HG03103 (cell line): ENCODE results near the gene IQSEC1.

Experiments used
- ATAC-seq: cut with Tn5 transposase; IDR thresholded peaks from one replicate; pipeline ENCODE4 v1.9.1; 2021; ENCODE audit warnings: low read depth; ENCODE audit not compliant: unreplicated experiment

The IQSEC1 gene

DNA sequence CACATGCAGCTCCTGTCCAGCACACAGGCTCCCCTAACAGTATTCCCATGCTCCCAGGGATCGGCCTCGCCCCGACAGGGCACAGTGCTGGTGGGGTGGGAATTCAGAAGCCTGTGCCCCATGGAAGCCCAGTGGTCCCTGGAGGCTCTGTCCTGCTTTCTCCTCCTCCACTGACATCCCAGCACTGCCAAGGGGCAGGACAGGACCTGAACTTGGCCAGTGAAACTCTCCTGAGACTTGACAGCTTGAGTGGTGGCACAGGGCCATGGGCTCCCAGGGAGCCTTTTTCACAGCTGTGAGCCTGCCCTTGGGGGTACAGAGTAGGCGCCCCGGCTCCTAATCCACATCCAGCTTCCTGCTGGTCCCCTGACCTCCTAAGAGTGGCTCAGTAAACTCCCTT lies 38.4 kb downstream of the IQSEC1 start:
- ATAC-seq = no peak

DNA sequence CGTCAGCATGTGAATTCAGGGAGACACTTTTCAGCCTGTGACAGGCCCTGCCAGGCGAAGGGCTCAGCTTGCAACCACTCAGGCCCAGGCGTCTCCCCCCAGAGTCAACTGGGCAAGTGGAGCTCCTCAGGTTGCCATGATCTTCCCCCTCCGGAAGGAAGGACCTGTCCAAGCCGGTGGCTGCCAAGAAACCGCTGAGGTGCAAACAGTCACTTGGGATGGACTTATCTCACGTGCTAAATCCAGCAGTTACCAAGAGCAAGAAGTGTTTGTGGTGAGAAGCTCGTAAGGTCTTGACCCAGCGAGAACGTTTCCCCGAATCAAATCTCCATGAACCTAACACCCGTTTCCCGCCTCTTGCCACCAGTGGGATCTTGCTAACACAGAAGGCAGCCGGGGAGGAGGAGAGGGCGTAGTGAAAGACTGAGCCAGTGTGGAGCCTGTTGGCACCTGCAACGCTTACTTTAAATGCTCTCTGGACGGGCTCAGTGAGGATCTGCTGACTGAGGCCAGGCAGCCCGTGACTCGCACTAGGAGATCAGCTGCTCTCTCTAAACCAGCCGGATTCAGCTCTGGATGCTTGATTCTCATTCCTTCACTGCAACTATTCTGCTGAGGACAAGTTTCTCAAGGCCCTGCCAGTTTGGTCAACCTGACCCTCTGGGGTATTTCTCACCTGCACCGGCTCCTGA lies 39.0 kb downstream of the IQSEC1 start:
- no peak for ATAC-seq

DNA sequence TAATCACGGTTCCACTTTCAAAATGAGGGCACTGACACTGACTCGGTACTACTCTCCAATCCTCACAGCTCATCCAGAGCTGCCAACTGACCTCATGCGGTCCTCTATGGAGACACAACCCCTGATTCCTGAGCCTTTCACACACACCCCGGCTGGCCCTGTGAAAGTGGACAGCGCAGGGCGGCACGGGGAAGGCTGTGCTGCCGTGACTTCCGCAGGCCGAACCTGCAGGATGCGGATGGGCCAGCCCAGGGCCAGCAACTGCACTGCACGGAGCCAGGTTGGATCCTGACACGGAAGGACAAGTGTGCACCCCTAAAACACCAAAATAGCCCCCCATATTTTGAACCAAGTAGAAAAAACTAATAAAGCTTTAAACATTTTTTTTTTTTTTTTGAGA lies 41.0 kb downstream of the IQSEC1 start:
- no peak for ATAC-seq

DNA sequence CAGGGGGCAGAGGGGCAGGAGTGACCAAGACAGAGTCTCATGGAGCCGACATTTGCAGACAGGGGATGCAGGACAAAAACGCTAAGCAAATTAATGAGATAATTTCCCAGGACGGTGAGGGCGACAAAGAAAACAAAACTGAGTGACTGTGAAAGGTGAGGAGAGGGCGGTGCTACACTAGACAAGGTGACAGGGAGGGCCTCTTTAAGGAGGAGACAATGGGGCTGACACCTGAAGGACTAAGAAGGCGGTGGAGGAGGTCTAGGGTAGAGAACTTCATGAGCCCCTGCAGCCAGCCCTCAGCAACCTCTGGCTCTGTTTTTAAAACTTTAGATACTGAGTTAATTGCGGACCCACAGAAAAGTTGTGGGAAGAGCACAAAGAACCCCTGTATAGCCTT lies 41.6 kb downstream of the IQSEC1 start:
- ATAC-seq = no peak

DNA sequence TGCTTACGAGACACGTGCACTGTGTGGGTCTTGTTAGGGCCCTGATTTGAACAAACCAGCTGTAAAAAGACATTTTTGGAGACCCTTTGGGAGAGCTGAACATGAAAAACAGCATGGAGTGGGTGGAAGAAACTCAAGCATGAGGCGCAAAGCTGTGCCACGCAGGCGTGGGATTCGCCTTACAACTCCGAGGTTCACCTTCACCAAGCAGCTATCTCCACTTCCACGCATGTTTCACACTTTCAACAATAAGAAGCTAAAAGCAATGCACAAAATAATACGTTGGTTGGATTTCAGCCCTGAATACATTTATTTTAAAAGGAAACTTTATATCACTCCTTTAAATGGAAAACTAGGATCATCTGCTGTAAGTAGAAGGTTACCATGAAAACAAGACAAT lies 42.5 kb downstream of the IQSEC1 start:
- ATAC-seq = no peak

DNA sequence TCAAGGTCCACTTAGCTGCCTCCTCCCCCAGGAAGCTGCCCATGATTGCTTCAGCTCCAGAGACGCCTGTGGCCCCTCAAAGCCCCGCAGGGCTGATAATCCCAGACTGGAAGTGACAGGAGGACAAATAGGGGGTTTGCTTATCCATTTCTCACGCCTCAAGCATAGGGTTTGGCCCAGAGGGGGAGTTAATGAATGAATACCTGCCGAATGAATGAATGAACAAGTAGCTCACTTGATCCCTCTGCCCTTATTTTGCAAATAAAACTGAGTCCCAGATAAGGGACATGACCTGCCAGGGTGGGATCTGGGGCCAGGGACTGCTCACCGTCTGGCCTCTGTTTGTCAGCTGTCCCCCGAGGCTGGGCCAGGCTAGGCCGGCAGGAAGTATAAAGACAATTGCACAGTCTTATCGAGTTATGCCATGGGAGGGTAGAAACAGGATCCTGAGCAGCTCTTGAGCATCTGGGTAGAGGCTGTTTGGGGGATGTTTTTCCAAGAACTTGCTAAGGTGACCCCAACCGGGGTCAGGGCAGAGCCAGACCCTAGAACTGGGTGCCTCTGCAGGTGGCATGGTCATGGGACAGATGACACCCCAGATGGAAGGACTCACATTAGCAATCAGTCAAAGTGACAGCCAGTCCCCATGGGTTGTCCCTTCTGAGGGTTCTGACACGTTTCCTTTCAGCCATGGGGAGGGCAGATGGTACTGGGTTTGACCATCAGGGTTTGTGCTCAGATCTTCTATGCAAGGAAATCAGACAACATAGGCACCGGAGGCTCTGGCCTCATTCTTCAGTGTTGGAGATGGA lies 45.0 kb downstream of the IQSEC1 start:
- no peak for ATAC-seq

DNA sequence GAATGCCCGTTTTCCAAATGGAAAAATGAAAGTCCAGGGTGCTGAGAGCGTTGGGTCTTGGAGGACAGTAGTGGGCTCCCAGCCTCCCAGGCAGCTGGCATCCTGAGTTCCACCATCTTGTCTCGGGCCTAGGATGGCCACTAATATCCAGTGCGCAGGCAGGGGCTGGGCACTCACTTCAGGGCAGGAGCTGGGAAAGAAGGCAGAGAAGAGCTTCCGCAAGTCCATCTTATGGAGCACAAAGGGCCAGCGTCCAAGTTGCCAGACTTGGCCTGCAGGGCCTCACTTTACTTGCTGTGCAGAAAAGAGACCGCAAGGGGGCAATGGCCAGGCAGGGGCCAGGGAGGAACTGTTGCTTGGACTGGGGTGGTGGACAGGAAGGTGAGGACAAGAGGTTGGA lies 46.1 kb downstream of the IQSEC1 start:
- ATAC-seq = no peak

DNA sequence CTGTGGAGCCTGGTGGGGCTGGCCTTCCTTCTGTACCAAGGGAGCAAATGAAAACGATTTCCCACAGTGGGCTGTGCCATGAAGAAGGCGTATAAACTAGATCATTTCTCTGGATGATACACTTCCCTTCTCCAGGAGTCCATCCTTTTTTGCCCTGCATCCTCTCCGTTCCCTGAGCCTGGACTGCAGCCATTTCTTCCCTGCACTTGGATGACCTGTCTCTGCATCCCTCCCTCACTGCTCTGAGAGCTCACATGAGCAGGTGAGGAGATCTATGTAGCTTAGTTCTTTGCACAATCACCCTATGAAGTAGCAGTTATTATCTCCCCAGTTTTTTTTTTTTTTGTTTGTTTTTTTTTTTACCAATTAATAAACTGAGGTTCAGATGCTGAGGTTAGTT lies 46.7 kb downstream of the IQSEC1 start:
- no peak for ATAC-seq

DNA sequence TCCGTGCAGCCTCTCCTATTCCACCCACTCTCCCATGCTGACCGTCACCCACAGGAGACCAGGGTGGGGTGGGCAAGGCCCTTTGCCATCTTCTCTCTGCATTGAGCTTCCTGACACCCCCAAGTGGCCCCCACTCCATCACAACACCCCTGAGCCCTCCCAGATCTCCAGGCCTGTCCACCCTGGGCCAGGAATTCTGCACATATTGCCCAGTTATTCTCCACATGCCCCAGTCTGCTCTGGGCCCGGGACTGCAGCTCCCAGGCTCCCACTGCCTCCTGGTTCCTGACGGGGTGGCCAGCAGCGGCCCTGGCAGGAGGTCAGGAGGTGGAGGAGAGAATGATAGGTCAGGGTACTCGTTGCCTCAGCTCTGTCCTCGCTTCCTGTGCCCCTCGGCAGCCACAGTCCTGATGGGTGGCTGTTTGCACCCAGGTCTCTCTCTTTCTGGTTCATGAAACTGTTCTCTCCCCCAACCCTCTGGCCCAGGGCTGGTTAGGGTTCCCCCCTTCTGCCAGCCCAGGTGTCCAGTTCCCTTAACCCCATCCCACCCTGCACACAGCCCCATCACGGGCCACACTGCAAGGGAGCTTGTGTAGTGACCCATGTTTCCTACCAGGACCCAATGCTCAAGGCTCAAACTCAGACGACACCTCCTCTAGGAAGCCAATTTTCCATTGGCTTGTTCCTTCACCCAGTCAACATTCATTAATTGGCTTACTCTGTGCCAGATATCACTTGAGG lies 47.3 kb downstream of the IQSEC1 start:
- ATAC-seq = no peak

DNA sequence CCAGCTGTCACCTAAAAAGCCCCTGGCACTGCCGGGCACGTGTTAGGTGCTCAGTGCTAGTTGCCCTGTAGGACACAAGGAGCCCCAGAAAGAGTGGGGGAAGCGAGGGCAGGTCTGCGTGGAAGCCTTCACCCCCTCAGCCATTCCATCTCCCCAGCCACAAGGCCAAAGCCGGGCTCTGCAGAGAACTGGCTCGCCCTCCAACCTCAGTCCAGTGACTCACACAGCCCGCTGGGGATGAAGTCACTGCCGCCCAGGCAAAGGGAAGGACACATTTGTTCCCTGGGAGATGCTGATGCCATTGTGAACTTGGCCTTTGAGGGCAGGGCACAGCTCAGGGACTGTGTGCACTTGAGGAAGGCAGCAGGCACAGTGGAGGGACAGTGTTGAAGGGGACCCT lies 48.1 kb downstream of the IQSEC1 start:
- ATAC-seq = no peak

DNA sequence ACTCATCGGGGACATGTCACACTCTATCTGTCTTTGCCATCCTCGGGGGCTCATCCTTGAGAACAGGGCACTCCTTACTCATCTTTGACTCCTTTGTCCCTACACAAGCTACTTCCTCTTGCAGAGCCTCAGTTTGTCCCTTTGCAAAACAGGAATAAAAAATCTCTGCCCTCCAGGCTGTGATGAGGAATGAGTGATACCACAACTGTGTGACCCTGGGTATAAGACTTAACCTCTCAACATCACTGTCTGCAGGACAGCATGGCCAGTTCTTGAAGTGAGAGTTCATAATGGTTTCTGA lies 48.5 kb downstream of the IQSEC1 start:
- no peak for ATAC-seq

DNA sequence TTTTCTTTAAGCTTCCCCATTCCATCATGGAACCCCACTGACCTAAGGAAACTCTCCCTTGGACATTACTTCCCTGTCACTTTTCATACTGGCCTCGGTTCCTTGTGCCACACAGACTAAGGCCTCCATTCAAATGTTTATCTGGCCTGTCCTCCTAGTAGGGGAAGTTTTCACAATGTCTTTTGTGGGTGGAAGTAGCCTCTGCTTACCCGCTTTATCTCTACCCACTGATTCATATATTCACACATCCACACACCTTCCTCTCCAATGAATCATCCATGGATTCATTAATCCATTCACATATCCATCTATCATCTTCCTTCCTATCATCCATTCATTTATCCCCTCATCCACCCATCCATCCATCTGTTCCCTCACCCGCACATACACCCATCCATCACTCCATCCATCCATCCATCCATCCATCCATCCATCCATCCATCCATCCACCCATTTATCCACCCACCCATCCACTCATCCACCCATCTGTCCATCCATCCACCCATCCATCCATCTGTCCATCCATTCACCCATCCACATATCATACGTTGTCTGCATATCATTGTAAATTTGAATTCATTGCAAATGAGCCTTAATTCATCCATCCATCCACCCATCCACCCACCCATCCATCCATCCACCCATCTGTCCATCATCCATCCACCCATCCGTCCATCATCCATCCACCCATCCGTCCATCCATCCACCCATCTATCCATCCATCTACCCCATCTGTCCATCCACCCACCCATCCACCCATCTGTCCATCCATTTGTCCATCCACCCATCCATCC lies 49.1 kb downstream of the IQSEC1 start:
- ATAC-seq = no peak

DNA sequence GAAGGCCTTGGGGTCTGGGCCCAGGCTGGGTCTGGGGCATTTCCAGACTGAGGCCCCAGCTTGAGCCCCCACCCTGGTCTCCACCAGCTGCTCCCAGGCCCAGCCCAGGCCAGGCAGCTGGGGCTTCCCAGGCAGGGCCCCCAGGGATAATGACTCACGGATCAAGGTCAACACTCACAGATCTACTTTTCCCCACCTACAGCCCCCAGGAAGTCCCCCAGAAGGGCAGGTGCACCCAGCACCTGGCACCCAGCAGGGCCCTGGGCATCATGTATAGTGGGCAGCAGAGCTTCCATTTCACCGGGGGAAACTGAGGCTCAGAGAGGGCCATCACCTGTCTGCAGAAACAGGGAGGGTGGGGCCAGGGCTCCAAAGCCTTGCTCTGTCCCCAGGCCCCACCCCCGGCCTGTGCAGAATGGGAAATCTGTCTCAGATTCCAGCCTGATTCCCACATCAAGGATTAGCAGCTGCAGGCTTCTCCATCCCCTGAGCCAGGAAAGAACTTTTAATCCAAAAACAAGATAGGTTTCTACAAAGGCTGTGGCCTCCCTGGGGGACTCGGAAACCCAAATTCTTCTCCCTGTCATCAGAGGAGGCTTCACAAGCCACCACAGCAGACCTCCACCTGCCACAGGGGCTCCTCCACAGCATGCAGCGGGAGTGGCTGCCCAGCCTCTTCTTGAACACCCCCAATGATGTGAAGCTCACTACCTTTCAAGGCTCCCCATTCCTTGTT lies 49.8 kb downstream of the IQSEC1 start:
- ATAC-seq = no peak

DNA sequence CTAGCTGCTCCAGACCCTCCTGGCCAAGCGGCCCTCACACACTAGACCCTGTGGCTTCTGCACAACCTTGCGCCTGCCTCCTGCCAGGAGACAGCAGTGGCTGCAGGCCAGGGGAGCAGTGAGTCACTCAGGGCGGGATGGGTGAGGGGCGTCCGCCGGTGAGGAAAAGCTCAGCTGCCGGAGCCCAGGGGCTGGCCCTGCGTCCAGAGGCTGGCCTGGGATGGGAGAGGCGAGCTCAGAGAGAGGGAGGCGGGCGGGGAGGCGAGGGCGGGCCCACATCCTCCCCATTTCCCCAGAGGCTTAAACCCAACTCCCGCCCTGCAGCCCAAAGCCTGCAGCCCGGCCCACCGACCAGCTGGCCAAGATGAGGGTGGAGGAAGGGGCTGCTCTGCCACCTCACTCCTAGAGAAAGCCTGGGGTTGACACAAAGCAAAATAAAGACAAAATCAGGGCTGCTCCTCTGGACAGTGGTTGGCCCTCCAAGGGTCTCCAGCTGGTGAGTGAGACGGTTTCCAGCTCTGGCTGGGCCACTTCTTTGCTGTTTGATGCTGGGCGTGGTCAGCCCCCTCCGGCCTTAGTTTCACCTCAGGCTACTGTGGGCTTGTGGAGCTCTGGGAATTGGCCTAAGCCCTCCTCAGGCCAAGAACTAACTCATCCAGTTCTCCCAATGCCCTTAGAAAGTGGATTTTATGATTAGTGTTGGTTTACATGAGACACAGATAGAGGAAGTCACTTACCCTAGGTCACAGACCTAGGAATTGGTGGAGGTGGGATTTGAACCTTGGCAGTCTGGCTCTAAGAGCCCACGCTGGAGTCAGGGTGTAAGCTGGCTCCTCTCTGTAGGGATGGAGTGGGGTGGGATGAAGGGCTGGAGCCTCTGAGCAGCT lies 50.6 kb downstream of the IQSEC1 start:
- peak; percentile 47 for ATAC-seq

DNA sequence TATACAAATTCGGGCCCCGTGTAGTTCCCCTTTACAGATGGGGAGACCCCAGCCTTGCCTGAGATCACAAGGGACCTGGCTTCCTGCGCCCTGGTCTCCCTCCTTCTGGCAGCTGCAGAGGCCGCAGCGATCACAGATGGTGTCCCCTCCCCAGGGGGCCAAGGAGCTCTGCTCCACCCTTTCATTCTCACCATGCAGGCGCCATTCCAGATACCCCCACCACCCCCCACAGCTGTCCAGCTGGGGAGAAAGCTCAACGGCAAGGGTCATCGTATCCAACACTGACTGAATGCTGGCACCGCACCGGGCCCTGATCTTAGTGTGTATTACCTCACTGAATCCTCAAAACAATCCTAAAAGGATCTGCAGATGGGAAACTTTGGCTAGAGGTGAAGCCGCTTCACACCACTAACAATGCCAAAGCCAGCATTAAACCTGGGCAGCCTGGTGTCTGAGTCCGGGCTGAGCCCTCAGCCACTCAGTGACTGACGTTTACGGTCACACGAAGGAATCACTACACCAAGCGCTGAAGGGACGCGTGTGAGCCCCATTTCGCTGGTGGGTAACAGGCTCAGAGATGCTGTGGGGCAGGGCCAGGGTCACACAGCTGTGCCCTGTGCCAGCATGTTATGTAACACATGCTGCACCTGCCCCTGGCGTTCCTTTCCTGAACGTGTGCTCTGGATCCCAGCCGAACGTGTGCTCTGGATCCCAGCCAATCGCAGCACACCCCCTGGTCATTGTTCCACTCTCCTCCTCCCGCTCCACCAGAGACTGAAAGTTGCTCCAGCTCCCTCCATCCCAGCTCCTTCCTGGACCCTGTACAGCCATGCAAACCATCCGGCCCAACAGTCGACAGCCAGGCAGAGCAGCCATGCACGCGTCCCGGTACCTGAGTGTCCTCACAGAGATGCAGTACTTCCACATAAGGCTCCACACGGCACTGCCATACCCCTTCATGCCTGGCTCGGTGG lies 51.8 kb downstream of the IQSEC1 start:
- no peak for ATAC-seq

DNA sequence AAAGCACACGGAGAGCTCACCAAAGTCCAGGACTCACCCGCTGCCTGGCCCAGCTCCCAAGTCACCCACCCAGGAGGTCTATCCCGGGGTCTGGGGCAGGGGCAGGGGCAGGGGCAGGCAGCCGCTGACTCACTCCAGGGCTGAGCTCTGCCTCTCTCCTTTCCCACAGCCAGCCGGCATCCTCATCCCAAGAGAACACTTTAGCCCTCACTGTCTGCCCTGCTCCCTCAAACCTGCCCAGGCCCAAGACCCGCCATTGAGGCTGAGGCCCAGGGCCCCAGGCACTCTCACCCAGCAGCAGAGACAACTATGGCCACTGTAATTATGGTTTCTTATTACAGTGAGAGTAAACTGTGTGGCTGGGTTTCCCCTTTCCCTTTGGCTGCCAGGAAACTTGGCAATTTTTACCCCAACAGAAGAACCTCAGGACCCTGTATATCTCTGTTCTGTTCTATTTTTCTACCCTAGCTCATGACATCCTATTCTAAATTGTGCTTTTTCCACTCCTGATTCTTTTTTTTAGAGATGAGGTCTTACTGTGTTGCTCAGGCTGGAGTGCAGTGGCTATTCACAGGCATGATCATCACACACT lies 53.0 kb downstream of the IQSEC1 start:
- no peak for ATAC-seq

DNA sequence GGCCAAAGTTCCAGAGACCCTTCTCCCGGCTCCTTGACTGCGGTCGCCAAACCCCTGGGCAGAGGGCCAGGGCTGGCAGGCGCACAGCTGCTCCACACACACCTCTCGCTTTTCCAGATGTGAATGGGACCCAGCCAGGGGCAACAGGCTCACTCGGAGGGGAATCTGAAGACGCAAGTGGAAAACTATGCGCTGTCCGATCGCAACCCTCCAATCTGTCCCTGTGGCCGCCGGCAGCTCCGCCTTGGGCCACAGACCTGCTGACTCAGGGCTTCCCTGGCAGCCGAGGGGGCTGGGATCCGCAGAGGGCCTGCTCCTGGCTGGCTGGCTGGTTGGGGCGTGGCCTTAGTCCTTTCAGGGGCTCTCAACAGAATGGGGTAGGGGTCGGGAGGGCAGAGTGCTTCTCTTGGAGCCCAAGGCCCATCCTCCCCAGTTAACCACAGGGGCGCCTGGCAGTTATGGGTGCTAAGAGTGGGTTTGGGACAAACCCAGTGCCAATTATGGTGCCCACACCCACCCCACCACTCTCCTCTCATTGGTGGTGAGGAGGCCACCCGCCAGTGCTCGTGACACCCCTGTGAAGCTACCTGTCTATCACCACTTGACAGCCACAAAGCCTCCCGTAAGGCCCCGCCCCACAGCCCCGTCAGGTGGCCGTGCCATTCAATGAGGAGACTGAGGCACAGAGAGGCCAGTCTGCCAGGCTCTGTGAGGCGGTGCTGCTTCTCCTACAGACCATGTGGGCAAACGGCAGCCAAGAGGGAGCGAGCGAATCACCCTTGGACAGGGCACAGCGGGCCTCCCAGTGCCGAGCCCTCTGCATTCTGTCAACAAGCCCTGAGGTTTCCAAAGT lies 53.8 kb downstream of the IQSEC1 start:
- ATAC-seq = no peak
